Mucosa of rectum (tissue), 2 donors: ENCODE measurements around the gene KRTAP4-9.
"Not testable (repeated sequence)": the region's sequence is repeated elsewhere in the genome, so short reads cannot be mapped to it uniquely, and the experiment has no call there.

ENCODE experiments used
- H3K27ac ChIP-seq, 2 donors: one replicate each; pipeline ENCODE4 v1.7.0; 2013; ENCODE audit warnings: inconsistent platforms in 2 of 2, low read depth in 2 of 2, low read length in 2 of 2
- H3K27me3 ChIP-seq, 2 donors: one replicate each; pipeline ENCODE4 v1.7.0; 2013; ENCODE audit warnings: low read length in 2 of 2; ENCODE audit not compliant: control insufficient read depth in 2 of 2, insufficient read depth in 2 of 2
- H3K36me3 ChIP-seq, 2 donors: one replicate each; pipeline ENCODE4 v1.7.0; 2013; ENCODE audit warnings: low read length in 2 of 2; ENCODE audit not compliant: control insufficient read depth in 2 of 2, insufficient read depth in 2 of 2
- H3K4me1 ChIP-seq, 2 donors: one replicate each; pipeline ENCODE4 v1.7.0; 2013; ENCODE audit warnings: low read length in 2 of 2, mild to moderate bottlenecking in 1 of 2; ENCODE audit not compliant: control insufficient read depth in 2 of 2, insufficient read depth in 2 of 2
- H3K4me3 ChIP-seq, 2 donors: one replicate each; pipeline ENCODE4 v1.7.0; 2013; ENCODE audit warnings: low read length in 2 of 2
- H3K9ac ChIP-seq, 2 donors: one replicate each; pipeline ENCODE4 v1.7.0; 2013; ENCODE audit warnings: low read length in 2 of 2, low read depth in 1 of 2, mild to moderate bottlenecking in 1 of 2
- H3K9me3 ChIP-seq, 2 donors: one replicate each; pipeline ENCODE4 v1.7.0; 2013; ENCODE audit warnings: low read length in 2 of 2; ENCODE audit not compliant: control insufficient read depth in 2 of 2
- donor health status: healthy.
- donor health status: Normal muscosa, but diverticular disease.

KRTAP4-9 gene

GRCh38 chr17:41105347-41105746 is at the start of gene KRTAP4-9:
KRTAP4-9 (plus strand) TSS chr17:41105389; CDS start chr17:41105389, 0 bp downstream.
- not testable (repeated sequence) for H3K4me1 ChIP-seq, H3K9ac ChIP-seq, H3K27ac ChIP-seq, H3K9me3 ChIP-seq, H3K4me3 ChIP-seq, H3K27me3 ChIP-seq, H3K36me3 ChIP-seq

- H3K4me1 ChIP-seq: no peaks in the 10 kb centered on the region
- no peak overlapping the region for H3K9ac ChIP-seq
- H3K27me3 ChIP-seq: peaks cover 6 to 7% of the 10 kb centered on the region in 2 donors
- no peak overlapping the region for H3K4me3 ChIP-seq
- H3K36me3 ChIP-seq: no peaks in the 10 kb centered on the region
- H3K9me3 ChIP-seq: peaks cover 0 to 3% of the 10 kb centered on the region in 2 donors
- H3K27ac ChIP-seq: no peak overlapping the region
These were observed 47.6 kb upstream of the KRTAP4-9 start for GRCh38 chr17:41057547-41057946.

- no peak overlapping the region for H3K27ac ChIP-seq
- no peaks in the 10 kb centered on the region for H3K4me1 ChIP-seq
- H3K36me3 ChIP-seq: no peaks in the 10 kb centered on the region
- H3K9me3 ChIP-seq: peaks cover 0 to 3% of the 10 kb centered on the region in 2 donors
- H3K9ac ChIP-seq: no peak overlapping the region
- H3K4me3 ChIP-seq: no peak overlapping the region
- peaks cover 6 to 7% of the 10 kb centered on the region in 2 donors for H3K27me3 ChIP-seq
These were observed 46.4 kb upstream of the KRTAP4-9 start for GRCh38 chr17:41058741-41059140.

DNA sequence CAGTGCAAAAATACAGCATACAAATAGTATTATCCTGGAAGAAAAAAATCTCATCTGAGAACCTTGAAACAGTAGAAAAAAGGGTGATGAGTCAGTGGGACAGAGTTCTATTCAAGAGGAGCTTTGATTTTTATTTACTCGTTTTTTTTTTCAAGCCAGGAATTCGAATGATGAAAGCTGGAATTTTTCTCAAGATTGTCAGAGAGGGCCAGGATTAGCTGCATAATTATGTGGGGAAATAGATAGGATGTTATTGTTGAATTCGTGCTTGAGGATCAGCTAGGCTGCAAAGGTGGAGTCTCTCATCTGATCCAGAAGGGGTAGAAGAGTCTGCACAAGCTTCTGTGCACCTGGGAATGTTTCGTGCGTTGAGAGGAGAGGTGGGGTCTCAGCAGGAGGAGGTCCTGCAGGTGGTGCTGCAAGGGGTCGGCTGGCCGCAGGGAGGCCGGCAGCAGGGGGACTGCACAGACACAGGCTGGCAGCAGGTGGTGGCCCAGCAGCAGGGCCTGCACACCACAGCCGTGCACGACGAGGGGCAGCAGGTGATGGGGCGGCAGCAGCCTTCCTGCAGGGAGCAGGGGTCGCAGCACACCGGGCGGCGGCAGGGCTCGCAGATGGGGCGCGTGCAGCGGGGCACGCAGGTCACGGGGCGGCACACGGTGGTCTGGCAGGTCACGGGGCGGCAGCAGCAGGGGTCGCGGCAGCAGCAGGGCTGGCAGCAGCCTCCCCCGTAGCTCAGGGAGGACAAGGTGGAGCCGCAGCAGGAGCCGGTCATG is 45.7 kb upstream of the KRTAP4-9 start:
- H3K27ac ChIP-seq, H3K9me3 ChIP-seq, H3K4me3 ChIP-seq, H3K4me1 ChIP-seq, H3K9ac ChIP-seq, H3K27me3 ChIP-seq, H3K36me3 ChIP-seq: not testable (repeated sequence)

DNA sequence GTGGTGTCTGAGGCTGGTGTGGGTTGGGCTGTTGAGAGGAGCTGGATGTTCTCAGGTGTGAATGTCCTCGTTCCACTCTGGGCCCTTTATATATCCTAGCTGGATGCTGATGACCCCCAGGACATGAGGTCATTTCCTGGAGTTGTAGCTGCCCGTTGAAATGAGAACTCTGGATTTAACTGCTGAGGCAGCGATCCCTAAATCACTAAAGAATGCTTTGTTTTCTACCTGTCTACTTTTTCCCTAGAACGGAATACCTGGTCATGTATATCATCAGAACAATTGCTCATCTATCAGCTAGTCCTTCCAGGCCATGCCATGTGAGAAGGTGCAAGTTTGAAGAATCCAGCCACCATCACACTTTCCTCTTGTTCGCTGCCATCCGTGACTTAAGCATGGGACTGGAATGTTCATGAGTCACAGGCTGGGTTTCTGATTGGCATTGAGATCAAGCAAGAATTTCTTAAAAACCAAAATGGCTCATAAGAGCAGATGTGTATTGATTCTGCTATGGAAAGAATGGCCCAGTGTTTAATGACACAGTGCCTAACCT is 45.1 kb upstream of the KRTAP4-9 start, which contains the start of gene KRTAP2-3:
TSS of gene KRTAP2-3 (minus strand) at position 63 of the 553 bp plus-strand sequence. CDS start 64 bp downstream, outside the sequence.
- H3K9me3 ChIP-seq: peaks cover 0 to 3% of the 10 kb centered on the region in 2 donors
- no peak within 1 kb of the TSS for H3K27ac ChIP-seq
- H3K9ac ChIP-seq: no peak within 1 kb of the TSS
- no peak within 1 kb of the TSS for H3K4me3 ChIP-seq
- no peaks in the 10 kb centered on the region for H3K36me3 ChIP-seq
- H3K4me1 ChIP-seq: no peaks in the 10 kb centered on the region
- peaks cover 4 to 7% of the 10 kb centered on the region in 2 donors for H3K27me3 ChIP-seq

DNA sequence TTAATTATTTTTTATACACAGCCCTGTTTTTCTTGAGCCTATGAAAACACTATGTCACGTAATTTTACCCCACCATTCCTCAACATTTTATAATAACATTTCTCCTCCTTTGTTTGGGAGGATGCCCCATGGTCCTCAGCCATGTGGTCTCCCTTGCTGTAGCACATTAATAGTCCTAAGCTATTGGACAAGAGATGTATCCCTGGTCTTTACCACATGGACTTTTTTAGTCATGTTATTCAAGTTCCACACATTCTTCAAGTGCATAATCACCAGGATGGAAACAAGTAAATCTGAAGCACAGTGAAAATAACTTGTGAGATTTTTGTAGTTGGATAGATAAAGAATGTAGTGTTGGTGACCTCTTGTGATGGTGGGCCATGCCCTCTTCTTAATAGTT is 43.2 kb upstream of the KRTAP4-9 start:
- no peaks in the 10 kb centered on the region for H3K36me3 ChIP-seq
- no peak overlapping the region for H3K27ac ChIP-seq
- H3K4me3 ChIP-seq: no peak overlapping the region
- no peak overlapping the region for H3K9ac ChIP-seq
- peaks cover 0 to 3% of the 10 kb centered on the region in 2 donors for H3K9me3 ChIP-seq
- no peaks in the 10 kb centered on the region for H3K4me1 ChIP-seq
- H3K27me3 ChIP-seq: peaks cover 4 to 7% of the 10 kb centered on the region in 2 donors

- no peaks in the 10 kb centered on the region for H3K36me3 ChIP-seq
- no peak overlapping the region for H3K4me3 ChIP-seq
- H3K9me3 ChIP-seq: no peaks in the 10 kb centered on the region
- H3K27ac ChIP-seq: no peak overlapping the region
- H3K9ac ChIP-seq: no peak overlapping the region
- no peaks in the 10 kb centered on the region for H3K4me1 ChIP-seq
- H3K27me3 ChIP-seq: peaks cover 4 to 5% of the 10 kb centered on the region in 2 donors
These were observed 41.7 kb upstream of the KRTAP4-9 start for GRCh38 chr17:41063449-41063848.

DNA sequence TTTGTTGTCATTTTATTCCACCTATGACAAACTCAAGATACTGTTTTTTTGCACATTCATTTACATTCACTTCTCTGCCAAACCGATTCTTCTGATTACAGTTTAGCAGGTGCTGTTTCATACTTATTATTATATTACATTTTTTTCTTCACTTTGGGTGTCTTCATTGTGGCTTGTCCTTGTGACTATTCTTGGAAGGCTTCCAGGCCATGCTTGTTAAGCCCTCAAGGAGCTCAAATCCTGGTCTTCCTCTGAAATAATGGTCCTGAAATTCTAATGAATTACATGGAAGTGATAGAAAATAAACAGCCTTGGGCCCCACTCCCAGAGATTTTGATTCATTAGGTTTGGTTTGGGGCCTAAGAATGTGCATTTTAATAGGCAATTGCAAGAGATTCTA is 40.9 kb upstream of the KRTAP4-9 start:
- Histone ChIP-seq H3K36me3 (no peaks in the 10 kb centered on the region), H3K9ac (no peak overlapping the region), H3K9me3 (no peaks in the 10 kb centered on the region), H3K27ac (no peak overlapping the region), H3K4me3 (no peak overlapping the region), H3K27me3 (peaks cover 2 to 4% of the 10 kb centered on the region in 2 donors), H3K4me1 (no peaks in the 10 kb centered on the region)

DNA sequence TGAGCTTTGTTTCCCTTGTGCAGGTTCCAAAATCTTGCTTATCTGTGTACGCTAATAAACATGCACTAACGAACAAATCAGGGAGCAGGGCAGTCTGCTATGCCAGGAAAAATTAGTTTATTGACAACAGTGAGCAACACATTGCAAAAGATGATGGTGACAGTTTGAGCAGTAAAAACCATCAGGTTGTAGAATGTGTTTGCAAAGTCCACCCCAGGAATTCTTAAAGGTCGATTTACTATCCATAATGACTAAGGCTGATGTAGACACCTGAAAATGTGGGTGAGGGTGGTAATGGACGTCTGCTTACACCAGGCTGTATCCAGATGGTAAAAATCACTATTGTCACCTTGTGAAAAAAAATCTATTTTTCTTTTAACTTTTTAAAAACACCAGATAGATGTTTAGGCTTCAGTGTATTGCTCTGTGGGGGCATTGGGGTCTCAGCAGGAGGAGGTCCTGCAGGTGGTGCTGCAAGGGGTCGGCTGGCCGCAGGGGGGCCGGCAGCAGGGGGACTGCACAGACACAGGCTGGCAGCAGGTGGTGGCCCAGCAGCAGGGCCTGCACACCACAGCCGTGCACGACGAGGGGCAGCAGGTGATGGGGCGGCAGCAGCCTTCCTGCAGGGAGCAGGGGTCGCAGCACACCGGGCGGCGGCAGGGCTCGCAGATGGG is 40.0 kb upstream of the KRTAP4-9 start:
- not testable (repeated sequence) for H3K4me1 ChIP-seq, H3K27ac ChIP-seq, H3K9ac ChIP-seq, H3K27me3 ChIP-seq, H3K36me3 ChIP-seq, H3K9me3 ChIP-seq, H3K4me3 ChIP-seq
